ENCODE results near the gene PRMT9.
A peak's percentile ranks its signal among the peaks of the same experiment; 100 is the strongest.

The PRMT9 gene

DNA sequence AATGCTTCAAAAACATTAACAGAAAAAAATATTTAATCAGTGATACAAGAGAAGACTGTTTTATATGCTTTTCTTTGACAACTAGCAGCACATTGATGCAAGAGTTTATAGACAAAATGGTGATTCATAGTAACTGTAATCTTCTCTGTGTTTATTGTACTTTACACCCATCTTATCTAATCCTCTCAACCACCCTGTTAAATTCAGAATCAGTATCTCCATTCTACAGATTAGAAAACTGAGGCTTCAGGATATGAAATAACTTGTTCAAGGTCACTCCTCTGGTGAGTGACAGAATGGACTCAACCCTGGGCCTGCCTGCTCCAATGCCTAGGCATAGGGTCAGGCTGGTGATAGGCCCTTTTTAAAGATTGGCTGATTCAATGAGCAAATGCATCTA, 92.9 kb downstream of the PRMT9 start:
- TF ChIP-seq, protein P1, sequence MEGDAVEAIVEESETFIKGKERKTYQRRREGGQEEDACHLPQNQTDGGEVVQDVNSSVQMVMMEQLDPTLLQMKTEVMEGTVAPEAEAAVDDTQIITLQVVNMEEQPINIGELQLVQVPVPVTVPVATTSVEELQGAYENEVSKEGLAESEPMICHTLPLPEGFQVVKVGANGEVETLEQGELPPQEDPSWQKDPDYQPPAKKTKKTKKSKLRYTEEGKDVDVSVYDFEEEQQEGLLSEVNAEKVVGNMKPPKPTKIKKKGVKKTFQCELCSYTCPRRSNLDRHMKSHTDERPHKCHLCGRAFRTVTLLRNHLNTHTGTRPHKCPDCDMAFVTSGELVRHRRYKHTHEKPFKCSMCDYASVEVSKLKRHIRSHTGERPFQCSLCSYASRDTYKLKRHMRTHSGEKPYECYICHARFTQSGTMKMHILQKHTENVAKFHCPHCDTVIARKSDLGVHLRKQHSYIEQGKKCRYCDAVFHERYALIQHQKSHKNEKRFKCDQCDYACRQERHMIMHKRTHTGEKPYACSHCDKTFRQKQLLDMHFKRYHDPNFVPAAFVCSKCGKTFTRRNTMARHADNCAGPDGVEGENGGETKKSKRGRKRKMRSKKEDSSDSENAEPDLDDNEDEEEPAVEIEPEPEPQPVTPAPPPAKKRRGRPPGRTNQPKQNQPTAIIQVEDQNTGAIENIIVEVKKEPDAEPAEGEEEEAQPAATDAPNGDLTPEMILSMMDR (IDR thresholded peaks at IDR 0.05; ENCODE audit: low read depth, low read length, missing control alignments) = no peak
- no peak for DNase-seq
- Histone ChIP-seq H3K27me3 (replicated peaks) (no peaks in the 10 kb centered on the region), H3K27ac (peak overlapping the region; percentile 87), H3K36me3 (replicated peaks) (no peaks in the 10 kb centered on the region), H3K4me3 (ENCODE audit: low read depth, low read length) (no peak overlapping the region)
- in situ Hi-C loops (cut with HindIII; ENCODE audit: low pct_ligation_motif_present, low sequenced_read_pairs) = loop anchor here (25.0 kb wide), 1 partner anchor 479 kb away; no protein-coding TSS in a partner anchor

DNA sequence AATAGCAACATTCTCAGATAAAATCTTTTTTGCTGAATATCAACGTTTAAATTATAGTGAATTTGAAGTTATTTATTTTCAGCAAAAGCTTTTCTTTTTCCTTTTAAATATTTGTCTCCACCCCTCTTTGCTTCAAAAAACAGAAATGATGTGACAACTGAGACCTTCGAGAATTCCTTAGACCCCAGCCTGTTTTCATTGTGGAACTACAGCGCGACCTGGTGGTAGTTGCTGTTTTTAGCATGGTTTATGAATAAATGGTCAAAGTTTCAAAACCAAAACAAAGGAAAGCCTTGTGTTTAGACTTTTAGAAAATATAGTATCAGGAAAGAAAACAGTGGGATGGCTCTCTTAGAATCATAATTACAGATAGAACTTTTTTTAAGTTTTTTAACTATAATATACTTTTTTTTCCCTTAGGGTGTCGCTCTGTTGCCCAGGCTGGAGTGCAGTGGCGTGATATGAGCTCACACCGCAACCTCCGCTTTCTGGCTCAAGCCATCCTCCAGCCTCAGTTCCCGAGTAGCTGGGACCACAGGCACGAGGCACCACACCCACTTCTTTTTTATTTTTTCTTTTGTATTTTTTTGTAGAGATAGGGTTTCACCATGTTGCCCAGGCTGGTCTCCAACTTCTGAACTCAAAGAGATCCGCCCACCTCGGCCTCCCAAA, 93.6 kb downstream of the PRMT9 start:
- TF ChIP-seq, protein P1 (IDR thresholded peaks at IDR 0.05; ENCODE audit: low read depth, low read length, missing control alignments) = peak; percentile 76
- in situ Hi-C loops (cut with HindIII; ENCODE audit: low pct_ligation_motif_present, low sequenced_read_pairs) = loop anchor here (25.0 kb wide), 1 partner anchor 478 kb away; no protein-coding TSS in a partner anchor
- peak overlapping the region; percentile 87 for H3K27ac ChIP-seq
- H3K4me3 ChIP-seq (ENCODE audit: low read depth, low read length) = no peak overlapping the region
- no peaks in the 10 kb centered on the region for H3K36me3 ChIP-seq (replicated peaks)
- no peaks in the 10 kb centered on the region for H3K27me3 ChIP-seq (replicated peaks)
- peak; percentile 81 for DNase-seq

DNA sequence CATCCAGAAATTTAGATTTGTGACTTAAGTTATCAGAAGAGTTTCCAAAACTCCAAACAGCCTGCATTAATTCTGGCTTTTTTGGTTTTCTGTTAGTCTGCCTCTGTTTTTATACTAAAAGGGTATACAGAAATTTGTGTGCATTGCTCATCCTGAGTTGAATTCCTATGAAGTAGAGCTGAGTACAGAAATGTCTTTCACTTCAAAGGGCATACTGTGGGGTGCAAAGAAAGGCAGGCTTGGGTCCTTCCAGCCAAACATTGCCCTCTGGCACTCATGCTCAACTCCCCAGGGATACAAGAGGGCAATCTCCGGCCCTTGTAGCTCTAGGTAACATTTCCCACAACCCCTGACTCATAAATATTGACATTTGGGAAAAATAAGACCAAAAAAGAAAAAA, 94.4 kb downstream of the PRMT9 start:
- TF ChIP-seq, protein P1 (IDR thresholded peaks at IDR 0.05; ENCODE audit: low read depth, low read length, missing control alignments) = no peak
- peak; percentile 32 for DNase-seq
- H3K27me3 ChIP-seq (replicated peaks) = no peaks in the 10 kb centered on the region
- in situ Hi-C loops (cut with HindIII; ENCODE audit: low pct_ligation_motif_present, low sequenced_read_pairs) = loop anchor here (25.0 kb wide), 1 partner anchor 477 kb away; no protein-coding TSS in a partner anchor
- H3K27ac ChIP-seq = peak overlapping the region; percentile 87
- no peaks in the 10 kb centered on the region for H3K36me3 ChIP-seq (replicated peaks)
- no peak overlapping the region for H3K4me3 ChIP-seq (ENCODE audit: low read depth, low read length)

All from brain microvascular endothelial cell (primary cell).